HL-60 (cell line): Measurements from ENCODE around the gene MRPS35.

Experiments
- CTCF ChIP-seq: IDR thresholded peaks from one replicate; pipeline ENCODE4 v1.5.1; 2011; ENCODE audit warnings: low read length, control low read depth, inconsistent platforms; ENCODE audit not compliant: insufficient read depth
- REST ChIP-seq: IDR thresholded peaks from 2 replicates; pipeline ENCODE4 v1.6.1; 2012; ENCODE audit warnings: low read depth; ENCODE audit not compliant: insufficient replicate concordance

GRCh38 chr12:27751386-27752047, 40.9 kb downstream of the MRPS35 start:
- TF ChIP-seq CTCF: no peak
- no peak for TF ChIP-seq REST
